Vagina (tissue), 2 donors: ENCODE data around the gene EOLA1.
"Not testable (repeated sequence)": the region's sequence is repeated elsewhere in the genome, so short reads cannot be mapped to it uniquely, and the experiment has no call there.

Source experiments
- POLR2A ChIP-seq, 2 donors: fragments of 450-650 bp; IDR thresholded peaks; one replicate each; pipeline ENCODE4 v1.6.1; 2017; ENCODE audit warnings: antibody characterized with exemption in 2 of 2, mild to moderate bottlenecking in 2 of 2, moderate library complexity in 2 of 2
- TF ChIP-seq, protein P1 (sequence below), 3 experiments: fragments of 450-650 bp in 2 of 3; fragments of 200-600 bp in 1 of 3; sonication (generic) in 1 of 3; IDR thresholded peaks; one replicate each; pipeline ENCODE4 v1.5.1; 2017 to 2019; ENCODE audit warnings: antibody characterized with exemption in 3 of 3, mild to moderate bottlenecking in 2 of 3, moderate library complexity in 2 of 3

DNA sequence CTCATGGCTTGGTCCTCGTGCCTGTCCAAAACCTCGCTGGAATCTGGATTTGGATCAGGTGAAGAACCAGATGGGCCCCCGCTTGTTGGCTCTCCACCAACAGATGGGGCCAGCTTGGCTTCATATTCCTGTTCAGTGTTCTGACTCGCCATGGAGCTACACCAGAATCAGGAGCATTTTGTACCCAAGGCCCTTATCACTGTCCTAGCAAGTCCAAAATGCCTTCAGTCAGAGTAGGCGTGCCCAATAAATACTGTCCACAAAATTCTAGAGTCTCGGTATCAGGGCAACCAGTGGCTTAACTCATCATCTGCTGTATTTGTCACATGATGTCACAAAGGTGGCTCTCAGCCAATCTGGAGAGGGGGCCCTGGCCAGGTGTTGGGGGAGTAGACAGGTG lies 8.9 kb downstream of the EOLA1 start, which contains the start of gene HSFX3:
- TF ChIP-seq POLR2A (IDR thresholded peaks at IDR 0.05), result not testable (repeated sequence)
- TF ChIP-seq, protein P1, sequence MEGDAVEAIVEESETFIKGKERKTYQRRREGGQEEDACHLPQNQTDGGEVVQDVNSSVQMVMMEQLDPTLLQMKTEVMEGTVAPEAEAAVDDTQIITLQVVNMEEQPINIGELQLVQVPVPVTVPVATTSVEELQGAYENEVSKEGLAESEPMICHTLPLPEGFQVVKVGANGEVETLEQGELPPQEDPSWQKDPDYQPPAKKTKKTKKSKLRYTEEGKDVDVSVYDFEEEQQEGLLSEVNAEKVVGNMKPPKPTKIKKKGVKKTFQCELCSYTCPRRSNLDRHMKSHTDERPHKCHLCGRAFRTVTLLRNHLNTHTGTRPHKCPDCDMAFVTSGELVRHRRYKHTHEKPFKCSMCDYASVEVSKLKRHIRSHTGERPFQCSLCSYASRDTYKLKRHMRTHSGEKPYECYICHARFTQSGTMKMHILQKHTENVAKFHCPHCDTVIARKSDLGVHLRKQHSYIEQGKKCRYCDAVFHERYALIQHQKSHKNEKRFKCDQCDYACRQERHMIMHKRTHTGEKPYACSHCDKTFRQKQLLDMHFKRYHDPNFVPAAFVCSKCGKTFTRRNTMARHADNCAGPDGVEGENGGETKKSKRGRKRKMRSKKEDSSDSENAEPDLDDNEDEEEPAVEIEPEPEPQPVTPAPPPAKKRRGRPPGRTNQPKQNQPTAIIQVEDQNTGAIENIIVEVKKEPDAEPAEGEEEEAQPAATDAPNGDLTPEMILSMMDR (IDR thresholded peaks at IDR 0.05), result not testable (repeated sequence)
